Skeletal muscle satellite cell (primary cell): ENCODE results near the gene FAM193A.
"Not testable (repeated sequence)": the region's sequence is repeated elsewhere in the genome, so short reads cannot be mapped to it uniquely, and the experiment has no call there.

ENCODE experiments used
- H3K27me3 ChIP-seq: 2 replicates; pipeline ENCODE4 v1.7.0; 2013; ENCODE audit warnings: low read length; ENCODE audit not compliant: control insufficient read depth, insufficient read depth
- H3K36me3 ChIP-seq: 2 replicates; pipeline ENCODE4 v1.7.0; 2013; ENCODE audit warnings: mild to moderate bottlenecking, control low read depth, low read length; ENCODE audit not compliant: insufficient read depth
- H3K4me1 ChIP-seq: 2 replicates; pipeline ENCODE4 v1.7.0; 2013; ENCODE audit warnings: low read length; ENCODE audit not compliant: control insufficient read depth, insufficient read depth
- H3K4me2 ChIP-seq: 2 replicates; pipeline ENCODE4 v1.7.0; 2013; ENCODE audit warnings: mild to moderate bottlenecking, low read length
- H3K4me3 ChIP-seq: 2 replicates; pipeline ENCODE4 v1.7.0; 2013; ENCODE audit warnings: low read length
- H3K9ac ChIP-seq: 2 replicates; pipeline ENCODE4 v1.7.0; 2013; ENCODE audit warnings: mild to moderate bottlenecking, low read depth, low read length, moderate library complexity
- H3K9me3 ChIP-seq: replicated peaks from 2 replicates; pipeline ENCODE4 v1.7.0; 2013; ENCODE audit warnings: mild to moderate bottlenecking, control low read depth, low read length

Gene FAM193A

GRCh38 chr4:2598511-2599303, 62.3 kb downstream of the FAM193A start:
- no peak overlapping the region for H3K4me3 ChIP-seq
- H3K9ac ChIP-seq = no peak overlapping the region
- H3K36me3 ChIP-seq = peaks cover 7% of the 10 kb centered on the region
- no peaks in the 10 kb centered on the region for H3K9me3 ChIP-seq
- peaks cover 18% of the 10 kb centered on the region for H3K4me1 ChIP-seq
- H3K27me3 ChIP-seq = no peaks in the 10 kb centered on the region
- no peak overlapping the region for H3K4me2 ChIP-seq

- peaks cover 7% of the 10 kb centered on the region for H3K36me3 ChIP-seq
- H3K9me3 ChIP-seq = no peaks in the 10 kb centered on the region
- H3K4me3 ChIP-seq = no peak overlapping the region
- H3K4me1 ChIP-seq = peaks cover 18% of the 10 kb centered on the region
- H3K27me3 ChIP-seq = no peaks in the 10 kb centered on the region
- no peak overlapping the region for H3K4me2 ChIP-seq
- H3K9ac ChIP-seq = no peak overlapping the region
These were observed 62.8 kb downstream of the FAM193A start for GRCh38 chr4:2599304-2599654.

GRCh38 chr4:2600878-2601277, 64.4 kb downstream of the FAM193A start:
- H3K36me3 ChIP-seq = peaks cover 7% of the 10 kb centered on the region
- H3K9me3 ChIP-seq = no peaks in the 10 kb centered on the region
- no peak overlapping the region for H3K9ac ChIP-seq
- no peak overlapping the region for H3K4me2 ChIP-seq
- H3K4me1 ChIP-seq = peaks cover 14% of the 10 kb centered on the region
- no peak overlapping the region for H3K4me3 ChIP-seq
- H3K27me3 ChIP-seq = no peaks in the 10 kb centered on the region

- Histone ChIP-seq H3K4me1 (no peaks in the 10 kb centered on the region), H3K36me3 (peaks cover 7% of the 10 kb centered on the region), H3K4me2 (no peak overlapping the region), H3K4me3 (no peak overlapping the region), H3K9me3 (no peaks in the 10 kb centered on the region), H3K27me3 (no peaks in the 10 kb centered on the region), H3K9ac (no peak overlapping the region)
These were observed 68.2 kb downstream of the FAM193A start for GRCh38 chr4:2604614-2605013.

GRCh38 chr4:2606960-2607506, 70.6 kb downstream of the FAM193A start:
- Histone ChIP-seq H3K36me3 (no peaks in the 10 kb centered on the region), H3K4me2 (no peak overlapping the region), H3K27me3 (no peaks in the 10 kb centered on the region), H3K4me3 (no peak overlapping the region), H3K9me3 (no peaks in the 10 kb centered on the region), H3K4me1 (no peaks in the 10 kb centered on the region), H3K9ac (no peak overlapping the region)

- no peaks in the 10 kb centered on the region for H3K9me3 ChIP-seq
- no peaks in the 10 kb centered on the region for H3K36me3 ChIP-seq
- no peaks in the 10 kb centered on the region for H3K27me3 ChIP-seq
- H3K9ac ChIP-seq = no peak overlapping the region
- no peak overlapping the region for H3K4me3 ChIP-seq
- no peak overlapping the region for H3K4me2 ChIP-seq
- H3K4me1 ChIP-seq = no peaks in the 10 kb centered on the region
These were observed 71.4 kb downstream of the FAM193A start for GRCh38 chr4:2607822-2608221.

- H3K9ac ChIP-seq = no peak overlapping the region
- no peaks in the 10 kb centered on the region for H3K9me3 ChIP-seq
- no peaks in the 10 kb centered on the region for H3K4me1 ChIP-seq
- H3K4me2 ChIP-seq = no peak overlapping the region
- H3K36me3 ChIP-seq = no peaks in the 10 kb centered on the region
- no peaks in the 10 kb centered on the region for H3K27me3 ChIP-seq
- H3K4me3 ChIP-seq = no peak overlapping the region
These were observed 71.8 kb downstream of the FAM193A start for GRCh38 chr4:2608291-2608690.

GRCh38 chr4:2615821-2616220, 79.4 kb downstream of the FAM193A start:
- Histone ChIP-seq H3K27me3 (no peaks in the 10 kb centered on the region), H3K36me3 (no peaks in the 10 kb centered on the region), H3K9ac (no peak overlapping the region), H3K4me3 (no peak overlapping the region), H3K4me2 (no peak overlapping the region), H3K9me3 (no peaks in the 10 kb centered on the region), H3K4me1 (peaks cover 12% of the 10 kb centered on the region)

GRCh38 chr4:2617955-2618354, 81.5 kb downstream of the FAM193A start:
- Histone ChIP-seq H3K9me3 (no peaks in the 10 kb centered on the region), H3K9ac (no peak overlapping the region), H3K4me2 (no peak overlapping the region), H3K36me3 (no peaks in the 10 kb centered on the region), H3K27me3 (no peaks in the 10 kb centered on the region), H3K4me3 (no peak overlapping the region), H3K4me1 (peaks cover 12% of the 10 kb centered on the region)

GRCh38 chr4:2618729-2619128, 82.3 kb downstream of the FAM193A start:
- not testable (repeated sequence) for H3K9me3 ChIP-seq, H3K27me3 ChIP-seq, H3K4me3 ChIP-seq, H3K9ac ChIP-seq, H3K36me3 ChIP-seq, H3K4me2 ChIP-seq
- peaks cover 12% of the 10 kb centered on the region for H3K4me1 ChIP-seq

- no peaks in the 10 kb centered on the region for H3K36me3 ChIP-seq
- H3K9ac ChIP-seq = no peak overlapping the region
- H3K4me3 ChIP-seq = no peak overlapping the region
- H3K4me1 ChIP-seq = peaks cover 5% of the 10 kb centered on the region
- H3K4me2 ChIP-seq = no peak overlapping the region
- no peaks in the 10 kb centered on the region for H3K9me3 ChIP-seq
- H3K27me3 ChIP-seq = no peaks in the 10 kb centered on the region
These were observed 83.0 kb downstream of the FAM193A start for GRCh38 chr4:2619459-2619858.

- Histone ChIP-seq H3K36me3 (peaks cover 12% of the 10 kb centered on the region), H3K27me3 (no peaks in the 10 kb centered on the region)
These were observed 85.0 kb downstream of the FAM193A start for GRCh38 chr4:2621419-2621818.

More at GRCh38 chr4:2621419-2621818, 85.0 kb downstream of the FAM193A start:
- H3K4me2 ChIP-seq = no peak overlapping the region
- H3K4me1 ChIP-seq = no peaks in the 10 kb centered on the region
- H3K9ac ChIP-seq = no peak overlapping the region
- no peaks in the 10 kb centered on the region for H3K9me3 ChIP-seq
- H3K4me3 ChIP-seq = no peak overlapping the region
